Fibroblast of mammary gland (primary cell): ENCODE results near the gene OMP.

Experiments used
- DNase-seq: peaks from one replicate; pipeline ENCODE4 v3.0.0-alpha.2; 2010; ENCODE audit warnings: low read depth
- H3K4me3 ChIP-seq: 2 replicates; pipeline ENCODE4 v1.5.1; 2011; ENCODE audit warnings: low read depth, mild to moderate bottlenecking, low read length, moderate library complexity; ENCODE audit not compliant: control insufficient read depth
- CTCF ChIP-seq: conservative IDR thresholded peaks from 2 replicates; pipeline ENCODE4 v1.5.1; 2011; ENCODE audit warnings: low read depth, low read length, inconsistent platforms; ENCODE audit not compliant: control insufficient read depth, insufficient read depth

OMP gene

DNA sequence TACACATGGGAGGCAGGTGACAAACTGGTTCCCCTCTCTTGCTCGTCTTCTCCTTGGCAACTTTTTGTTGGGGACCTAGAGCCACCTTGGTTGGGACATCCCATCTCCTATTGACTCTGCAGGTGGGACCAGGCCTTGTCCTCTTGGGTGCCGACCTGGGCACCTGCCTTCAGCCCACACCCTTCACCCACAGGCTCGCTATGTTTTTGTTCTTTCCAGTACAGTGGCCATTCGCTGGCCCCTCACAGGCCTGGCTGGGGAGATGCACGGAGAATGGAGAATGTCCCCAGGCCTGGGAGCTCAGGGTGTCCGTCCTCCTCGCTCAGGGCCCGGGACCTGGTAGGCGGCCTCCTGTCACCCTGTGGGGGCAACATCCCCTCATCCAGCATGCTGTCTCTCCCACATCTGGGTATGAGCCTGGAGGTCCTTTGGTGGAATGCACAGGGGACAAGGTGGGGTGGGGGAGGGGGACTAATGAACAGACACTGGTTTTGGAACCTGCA is 14.9 kb upstream of the OMP start:
- H3K4me3 ChIP-seq: no peak overlapping the region
- DNase-seq: no peak

GRCh38 chr11:77088236-77089003 is 14.2 kb upstream of the OMP start:
- no peak for DNase-seq
- no peak overlapping the region for H3K4me3 ChIP-seq
- no peak for TF ChIP-seq CTCF

More for the DNA sequence above, 14.9 kb upstream of the OMP start:
- TF ChIP-seq CTCF: no peak

GRCh38 chr11:77089004-77089545 is 13.6 kb upstream of the OMP start:
- no peak overlapping the region for H3K4me3 ChIP-seq
- DNase-seq: no peak
- no peak for TF ChIP-seq CTCF

GRCh38 chr11:77090046-77090372 is 12.6 kb upstream of the OMP start:
- TF ChIP-seq CTCF: no peak
- H3K4me3 ChIP-seq: no peak overlapping the region
- DNase-seq: no peak

- no peak for TF ChIP-seq CTCF
- no peak overlapping the region for H3K4me3 ChIP-seq
- no peak for DNase-seq
These were observed 12.1 kb upstream of the OMP start for GRCh38 chr11:77090373-77091111.

DNA sequence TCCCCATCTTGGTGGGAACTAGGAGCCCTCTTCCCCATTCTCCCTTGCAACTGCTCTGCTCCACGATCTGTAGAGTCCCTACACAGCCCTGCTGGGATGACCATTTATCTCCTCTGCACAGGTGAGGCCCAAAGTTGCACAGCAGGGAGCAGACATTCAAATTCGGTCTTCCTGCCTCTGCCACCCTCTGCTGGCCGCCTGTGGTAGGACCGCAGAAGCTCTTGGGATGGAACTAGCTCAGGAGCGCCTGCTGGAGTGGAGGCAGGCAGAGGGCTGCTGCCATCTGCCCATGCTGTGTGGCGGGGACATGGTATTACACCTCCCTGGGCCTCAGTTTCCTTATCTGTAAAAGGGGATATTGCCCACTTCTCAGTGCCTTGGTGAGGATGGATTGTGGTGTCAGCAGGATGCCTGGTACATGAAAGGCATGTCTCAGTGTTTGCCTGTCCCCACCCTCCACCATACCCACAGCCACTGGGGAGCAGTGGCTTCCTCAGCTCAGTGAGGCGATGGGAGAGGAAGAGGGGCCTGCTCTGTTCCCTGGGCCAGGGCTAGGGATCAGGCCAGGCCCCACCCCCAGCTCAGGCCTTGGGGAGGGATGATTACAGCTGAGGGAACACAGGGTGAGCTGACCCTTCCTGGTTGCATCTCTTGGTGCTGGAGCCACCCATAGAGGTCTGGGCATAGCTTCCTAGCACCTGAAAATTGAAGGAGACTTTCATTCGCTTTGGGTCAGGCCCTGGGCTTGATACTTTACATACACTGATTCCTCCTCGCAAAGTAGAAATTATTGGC is 11.3 kb upstream of the OMP start:
- TF ChIP-seq CTCF: peak; percentile 93
- H3K4me3 ChIP-seq: no peak overlapping the region
- DNase-seq: peak; percentile 71
